ENCODE measurements around the gene PTH1R. TPM values are rescaled to one million over a fixed set of nuclear protein-coding genes. Genes with fewer than 3 reads are reported as not detected.

Gene PTH1R
- total RNA-seq, 4 donors from 2014 or later, result 7.8 to 18.5 (median 14.5) TPM

DNA sequence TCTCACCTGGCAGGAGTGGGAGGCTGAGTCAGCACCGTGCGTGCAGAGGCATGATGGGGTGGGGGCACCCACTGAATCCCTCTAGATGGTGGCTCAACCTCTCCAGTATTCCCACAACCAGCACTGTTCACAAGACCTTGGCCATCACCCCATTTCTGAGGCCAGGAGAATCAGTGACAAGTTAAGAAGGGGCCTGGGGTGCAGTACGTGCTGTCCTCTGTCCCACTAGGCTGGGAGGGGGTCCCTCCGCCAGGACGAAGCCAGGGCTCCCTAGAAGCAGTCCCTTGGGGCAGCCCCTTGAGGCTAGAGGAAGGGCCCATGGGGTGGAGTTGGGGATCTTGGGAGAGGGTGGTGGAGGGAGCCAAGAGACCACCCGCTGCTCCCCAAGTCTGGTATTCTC is 19.1 kb upstream of the PTH1R start:
- WGBS, 2 donors (ENCODE audit: low coverage in 1 of 2), result 85% methylated on average over 6 of the region's 6 CpGs; no CpG with 5 or more reads in 1 of the 2 donors
- H3K27ac ChIP-seq, result no peak overlapping the region
- no peaks in the 10 kb centered on the region for H3K9me3 ChIP-seq
- H3K36me3 ChIP-seq, result no peaks in the 10 kb centered on the region
- H3K4me1 ChIP-seq, result no peaks in the 10 kb centered on the region
- H3K4me3 ChIP-seq, result no peak overlapping the region
- TF ChIP-seq POLR2AphosphoS5 (IDR thresholded peaks at IDR 0.05), result no peak
- ATAC-seq, result no peak
- H3K27me3 ChIP-seq, result no peaks in the 10 kb centered on the region

DNA sequence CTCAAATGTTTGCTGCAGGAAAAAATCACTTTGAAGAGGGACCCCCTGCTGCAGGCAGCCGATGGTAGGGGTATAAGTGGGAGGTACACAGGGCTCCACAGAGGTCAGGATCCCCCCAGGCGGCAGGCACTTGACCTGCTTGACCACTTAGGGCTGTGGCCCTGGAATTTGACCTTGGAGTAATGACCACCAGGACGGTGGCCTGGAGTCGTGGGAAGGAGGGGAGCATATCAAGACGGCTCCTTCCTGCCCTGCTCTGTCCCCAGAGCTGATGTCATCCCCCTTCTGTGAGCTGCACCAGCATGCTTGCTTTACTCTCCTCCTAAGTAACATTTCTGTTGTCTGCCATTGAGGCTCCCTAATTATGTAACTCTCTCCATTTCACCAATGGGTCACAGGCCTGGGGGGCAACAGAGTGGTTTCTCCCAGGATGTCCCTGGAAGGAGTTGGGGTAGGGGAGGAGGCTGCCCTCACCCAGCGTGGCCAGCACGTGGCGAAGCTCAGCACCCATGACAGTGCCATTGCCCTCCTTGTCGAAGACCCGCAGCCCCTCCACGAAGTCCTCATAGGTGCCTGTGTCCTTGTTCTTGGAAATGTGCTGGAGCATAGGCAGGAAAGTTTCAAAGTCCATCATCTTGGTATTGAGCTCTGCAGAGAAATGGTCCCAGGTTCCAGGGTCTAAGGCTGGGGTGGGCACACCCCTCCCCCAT is 18.4 kb upstream of the PTH1R start:
- Histone ChIP-seq H3K27me3 (no peaks in the 10 kb centered on the region), H3K4me1 (no peaks in the 10 kb centered on the region), H3K27ac (no peak overlapping the region), H3K4me3 (no peak overlapping the region), H3K9me3 (no peaks in the 10 kb centered on the region), H3K36me3 (no peaks in the 10 kb centered on the region)
- TF ChIP-seq POLR2A (IDR thresholded peaks at IDR 0.05), result no peak
- no peak for TF ChIP-seq POLR2AphosphoS5 (IDR thresholded peaks at IDR 0.05)
- TF ChIP-seq EP300 (IDR thresholded peaks at IDR 0.05), result no peak
- TF ChIP-seq, protein P1, sequence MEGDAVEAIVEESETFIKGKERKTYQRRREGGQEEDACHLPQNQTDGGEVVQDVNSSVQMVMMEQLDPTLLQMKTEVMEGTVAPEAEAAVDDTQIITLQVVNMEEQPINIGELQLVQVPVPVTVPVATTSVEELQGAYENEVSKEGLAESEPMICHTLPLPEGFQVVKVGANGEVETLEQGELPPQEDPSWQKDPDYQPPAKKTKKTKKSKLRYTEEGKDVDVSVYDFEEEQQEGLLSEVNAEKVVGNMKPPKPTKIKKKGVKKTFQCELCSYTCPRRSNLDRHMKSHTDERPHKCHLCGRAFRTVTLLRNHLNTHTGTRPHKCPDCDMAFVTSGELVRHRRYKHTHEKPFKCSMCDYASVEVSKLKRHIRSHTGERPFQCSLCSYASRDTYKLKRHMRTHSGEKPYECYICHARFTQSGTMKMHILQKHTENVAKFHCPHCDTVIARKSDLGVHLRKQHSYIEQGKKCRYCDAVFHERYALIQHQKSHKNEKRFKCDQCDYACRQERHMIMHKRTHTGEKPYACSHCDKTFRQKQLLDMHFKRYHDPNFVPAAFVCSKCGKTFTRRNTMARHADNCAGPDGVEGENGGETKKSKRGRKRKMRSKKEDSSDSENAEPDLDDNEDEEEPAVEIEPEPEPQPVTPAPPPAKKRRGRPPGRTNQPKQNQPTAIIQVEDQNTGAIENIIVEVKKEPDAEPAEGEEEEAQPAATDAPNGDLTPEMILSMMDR (IDR thresholded peaks at IDR 0.05), result no peak
- no peak for ATAC-seq
- 77 to 83% methylated on average over 1 to 3 of the region's 11 CpGs for WGBS, 2 donors (ENCODE audit: low coverage in 1 of 2)

DNA sequence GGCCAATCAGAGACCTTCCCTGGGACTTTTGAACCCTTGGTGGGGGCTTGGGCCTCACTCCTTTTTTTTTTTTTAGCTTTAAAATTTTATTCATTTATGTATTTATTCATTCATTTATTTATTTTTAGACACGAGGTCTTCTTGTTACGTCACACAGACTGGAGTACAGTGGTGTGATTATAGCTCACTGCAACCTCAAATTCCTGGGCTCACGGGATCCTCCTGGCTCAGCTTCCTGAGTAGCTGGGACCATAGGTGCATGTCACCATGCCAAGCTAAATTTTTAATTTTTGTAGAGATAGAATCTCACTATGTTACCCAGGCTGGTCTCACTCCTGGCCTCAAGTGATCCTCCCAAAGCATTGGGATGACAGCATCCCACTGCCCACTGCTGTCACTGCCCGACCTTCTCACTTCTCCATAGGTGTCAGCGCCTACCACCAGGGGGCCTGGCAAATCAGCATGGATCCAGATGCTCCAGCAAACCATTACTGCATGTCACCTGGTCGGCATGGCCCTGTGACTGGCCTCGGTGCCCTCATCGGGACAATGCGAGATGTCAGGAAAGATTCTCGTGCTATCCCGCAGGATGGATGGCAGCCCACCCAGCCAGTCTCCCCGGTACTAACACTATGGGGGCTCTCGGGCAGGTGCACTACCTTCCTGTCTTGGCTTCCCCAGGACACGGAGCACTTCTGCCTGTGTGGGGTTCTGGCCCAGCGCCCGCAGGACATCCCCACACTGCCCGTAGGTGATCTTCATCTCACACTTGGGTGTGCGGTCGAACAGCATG is 17.3 kb upstream of the PTH1R start:
- no peak for TF ChIP-seq POLR2AphosphoS5 (IDR thresholded peaks at IDR 0.05)
- TF ChIP-seq, protein P1 (IDR thresholded peaks at IDR 0.05), result peak in 1 of 4 experiments; percentile 38
- no peaks in the 10 kb centered on the region for H3K9me3 ChIP-seq
- 60 to 63% methylated on average over 2 to 5 of the region's 19 CpGs for WGBS, 2 donors (ENCODE audit: low coverage in 1 of 2)
- no peak for ATAC-seq
- H3K4me1 ChIP-seq, result no peaks in the 10 kb centered on the region
- no peak overlapping the region for H3K4me3 ChIP-seq
- no peaks in the 10 kb centered on the region for H3K36me3 ChIP-seq
- H3K27ac ChIP-seq, result no peak overlapping the region
- H3K27me3 ChIP-seq, result no peaks in the 10 kb centered on the region

DNA sequence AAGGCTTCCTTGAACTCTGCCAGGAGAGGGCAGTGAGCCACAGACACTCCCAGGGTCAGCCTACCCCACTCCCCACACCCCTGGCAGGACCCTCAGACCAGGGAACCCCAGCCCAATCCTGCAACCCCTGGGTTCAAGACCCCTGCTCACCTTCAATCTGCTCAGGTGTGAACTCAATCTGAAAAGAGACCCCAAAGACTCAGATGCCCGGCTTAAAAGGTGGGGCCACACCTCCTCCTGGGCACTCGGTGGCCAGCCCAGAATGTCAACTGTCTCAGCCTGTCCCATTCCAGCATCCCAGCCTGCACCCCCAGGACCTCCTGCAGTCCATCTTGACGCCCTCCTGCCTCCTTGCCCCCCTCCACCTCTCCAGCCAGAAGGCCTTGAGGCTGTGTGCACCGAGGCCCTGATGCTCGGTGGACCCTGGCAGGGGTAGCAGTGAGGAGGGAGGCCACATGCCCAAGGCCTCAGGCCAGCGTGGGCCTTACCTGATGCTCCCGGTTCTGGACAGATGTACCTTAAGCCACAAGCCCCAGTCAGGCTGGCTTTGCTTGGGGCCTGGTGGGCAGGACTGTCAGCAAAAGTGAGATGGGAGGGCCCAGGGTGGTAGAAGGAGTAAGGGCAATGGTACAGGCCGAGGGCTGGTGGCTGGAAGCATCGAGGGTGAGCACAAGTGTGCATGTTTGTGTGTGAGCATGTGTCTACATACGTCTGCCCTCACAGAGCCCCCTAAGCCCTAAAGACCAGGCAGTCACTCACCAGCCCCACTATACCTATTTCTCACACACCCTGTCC is 16.5 kb upstream of the PTH1R start:
- Histone ChIP-seq H3K36me3 (no peaks in the 10 kb centered on the region), H3K9me3 (no peaks in the 10 kb centered on the region), H3K27me3 (no peaks in the 10 kb centered on the region), H3K4me3 (no peak overlapping the region), H3K4me1 (no peaks in the 10 kb centered on the region), H3K27ac (no peak overlapping the region)
- WGBS, 2 donors (ENCODE audit: low coverage in 1 of 2), result 78 to 87% methylated on average over 3 of the region's 10 CpGs
- no peak for ATAC-seq
- TF ChIP-seq, protein P1 (IDR thresholded peaks at IDR 0.05), result no peak
- no peak for TF ChIP-seq POLR2A (IDR thresholded peaks at IDR 0.05)
- no peak for TF ChIP-seq POLR2AphosphoS5 (IDR thresholded peaks at IDR 0.05)
- no peak for TF ChIP-seq EP300 (IDR thresholded peaks at IDR 0.05)

DNA sequence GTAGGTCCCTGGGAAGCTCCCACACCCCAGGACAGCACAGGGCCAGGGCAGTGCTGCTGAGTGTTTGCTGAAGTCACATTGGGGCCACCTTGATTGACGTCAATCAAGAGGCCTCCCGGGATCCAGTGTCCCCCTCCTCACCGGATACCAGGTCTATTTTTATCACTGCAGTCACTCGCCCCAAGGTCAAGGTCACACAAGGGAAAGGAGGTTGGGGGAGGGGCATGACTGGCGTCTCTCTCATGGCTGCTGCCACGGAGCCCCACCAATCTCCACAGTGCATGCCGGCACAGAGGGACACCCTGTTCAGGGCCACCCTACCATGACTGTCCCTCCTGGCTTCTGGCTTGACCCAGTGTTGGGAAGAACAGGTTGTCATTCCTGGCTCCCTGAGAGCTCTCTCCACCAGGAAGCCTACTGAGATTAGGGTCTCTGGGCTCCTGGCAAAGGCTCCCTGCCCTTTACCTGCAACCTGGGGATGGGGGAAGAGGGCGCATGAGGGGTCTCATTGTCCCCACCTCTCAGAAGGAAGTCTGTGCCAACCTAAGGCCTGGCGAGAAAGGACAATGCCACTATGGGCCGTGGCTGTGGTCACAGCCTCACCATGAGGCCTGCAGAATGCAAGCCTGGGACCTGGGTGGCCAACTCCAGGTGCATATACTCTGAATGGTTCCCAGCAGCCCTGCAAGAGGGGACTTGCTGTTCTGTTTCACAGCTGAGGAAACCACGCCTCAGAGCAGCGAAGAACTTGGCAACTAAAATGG is 15.7 kb upstream of the PTH1R start:
- no peak overlapping the region for H3K4me3 ChIP-seq

More for the DNA sequence above, 15.7 kb upstream of the PTH1R start:
- Histone ChIP-seq H3K27ac (no peak overlapping the region), H3K36me3 (no peaks in the 10 kb centered on the region), H3K4me1 (peaks cover 0 to 2% (median 0%) of the 10 kb centered on the region in 3 donors), H3K27me3 (no peaks in the 10 kb centered on the region), H3K9me3 (no peaks in the 10 kb centered on the region)
- TF ChIP-seq EP300 (IDR thresholded peaks at IDR 0.05) (no peak), POLR2AphosphoS5 (IDR thresholded peaks at IDR 0.05) (no peak), POLR2A (IDR thresholded peaks at IDR 0.05) (no peak)
- TF ChIP-seq, protein P1 (IDR thresholded peaks at IDR 0.05), result no peak
- WGBS, 2 donors (ENCODE audit: low coverage in 1 of 2), result 44 to 100% methylated on average over 1 to 4 of the region's 12 CpGs
- no peak for ATAC-seq

Data from gastroesophageal sphincter (tissue), 4 donors.